HEK293 (cell line): ENCODE measurements around the gene HTRA2.

ENCODE experiments used
- CTCF ChIA-PET: fragments of 350-600 bp; formaldehyde crosslinking; extraction: SDS; loops from one replicate; lab custom pipeline; 2021; ENCODE audit warnings: antibody characterized with exemption; lab: Yijun Ruan, JAX
- POLR2A ChIA-PET: fragments of 300-600 bp; formaldehyde crosslinking; extraction: SDS; loops from one replicate; lab custom pipeline; 2020; ENCODE audit warnings: antibody characterized with exemption, inconsistent platforms; lab: Yijun Ruan, JAX
- H3K27ac ChIP-seq: fragments of 200-500 bp; sonication (Bioruptor generic); 2 replicates; pipeline ENCODE4 v1.5.1; 2014; ENCODE audit warnings: low read depth, low read length, control low read depth, inconsistent platforms; ENCODE audit errors: extremely low read depth
- H3K36me3 ChIP-seq, 2 experiments: fragments of 200-500 bp in 1 of 2; sonication (Bioruptor generic) in 1 of 2; 1 replicate in 1 of 2; 2 replicates in 1 of 2; pipeline ENCODE4 v1.5.1; 2014 to 2017; ENCODE audit warnings: inconsistent platforms in 2 of 2, low read length in 2 of 2; ENCODE audit not compliant: control insufficient read depth in 2 of 2, insufficient read depth in 1 of 2
- H3K4me1 ChIP-seq: fragments of 200-500 bp; sonication (Bioruptor generic); 2 replicates; pipeline ENCODE4 v1.5.1; 2014; ENCODE audit warnings: mild to moderate bottlenecking, low read length, inconsistent platforms; ENCODE audit not compliant: control insufficient read depth, insufficient read depth
- H3K4me3 ChIP-seq: 2 replicates; pipeline ENCODE4 v1.5.1; 2011; ENCODE audit warnings: low read depth, mild to moderate bottlenecking, control low read depth, low read length, moderate library complexity
- H3K9me3 ChIP-seq: fragments of 200-500 bp; sonication (Bioruptor generic); 2 replicates; pipeline ENCODE4 v1.5.1; 2014; ENCODE audit warnings: low read depth, low read length, inconsistent platforms; ENCODE audit not compliant: control insufficient read depth, insufficient read depth
- GFI1B ChIP-seq: fragments of 450-650 bp; formaldehyde crosslinking; IDR thresholded peaks from 2 replicates; pipeline ENCODE4 v1.5.1; 2016; ENCODE audit warnings: missing biosample characterization, missing genetic modification characterization
- HIC1 ChIP-seq: fragments of 450-650 bp; formaldehyde crosslinking; IDR thresholded peaks from 2 replicates; pipeline ENCODE4 v1.5.1; 2016; ENCODE audit warnings: missing biosample characterization, missing genetic modification characterization
- IKZF3 ChIP-seq: fragments of 450-650 bp; IDR thresholded peaks from 2 replicates; pipeline ENCODE4 v1.5.0; 2018; ENCODE audit warnings: missing biosample characterization, mild to moderate bottlenecking, missing genetic modification characterization, moderate library complexity
- SP7 ChIP-seq: fragments of 450-650 bp; formaldehyde crosslinking; IDR thresholded peaks from 2 replicates; pipeline ENCODE4 v1.5.1; 2016; ENCODE audit warnings: missing biosample characterization, missing genetic modification characterization
- ZNF112 ChIP-seq: fragments of 450-650 bp; formaldehyde crosslinking; IDR thresholded peaks from 2 replicates; pipeline ENCODE4 v1.5.0; 2017; ENCODE audit warnings: missing biosample characterization, missing genetic modification characterization
- ZNF248 ChIP-seq: fragments of 450-650 bp; formaldehyde crosslinking; IDR thresholded peaks from 2 replicates; pipeline ENCODE4 v1.5.1; 2017; ENCODE audit warnings: missing biosample characterization, missing genetic modification characterization
- ZNF324 ChIP-seq: fragments of 450-650 bp; formaldehyde crosslinking; IDR thresholded peaks from 2 replicates; pipeline ENCODE4 v1.5.1; 2016; ENCODE audit warnings: missing biosample characterization, missing genetic modification characterization
- ZNF398 ChIP-seq: fragments of 450-650 bp; formaldehyde crosslinking; IDR thresholded peaks from 2 replicates; pipeline ENCODE4 v1.5.1; 2017; ENCODE audit warnings: missing biosample characterization, missing genetic modification characterization
- ZNF416 ChIP-seq: fragments of 450-650 bp; formaldehyde crosslinking; IDR thresholded peaks from 2 replicates; pipeline ENCODE4 v1.5.1; 2016; ENCODE audit warnings: missing biosample characterization, missing genetic modification characterization
- ZNF426 ChIP-seq: fragments of 450-650 bp; formaldehyde crosslinking; IDR thresholded peaks from 2 replicates; pipeline ENCODE4 v1.5.1; 2017; ENCODE audit warnings: missing biosample characterization, missing genetic modification characterization, mild to moderate bottlenecking, inconsistent platforms, moderate library complexity
- ZNF529 ChIP-seq: fragments of 450-650 bp; formaldehyde crosslinking; IDR thresholded peaks from 2 replicates; pipeline ENCODE4 v1.5.1; 2017; ENCODE audit warnings: missing genetic modification characterization, missing biosample characterization; ENCODE audit not compliant: insufficient replicate concordance
- ZNF629 ChIP-seq: fragments of 450-650 bp; formaldehyde crosslinking; IDR thresholded peaks from 2 replicates; pipeline ENCODE4 v1.5.1; 2017; ENCODE audit warnings: missing biosample characterization, missing genetic modification characterization
- ZNF654 ChIP-seq: fragments of 450-650 bp; formaldehyde crosslinking; IDR thresholded peaks from 2 replicates; pipeline ENCODE4 v1.5.1; 2016; ENCODE audit warnings: low read depth, missing biosample characterization, missing genetic modification characterization
- ZNF701 ChIP-seq: fragments of 450-650 bp; formaldehyde crosslinking; IDR thresholded peaks from 2 replicates; pipeline ENCODE4 v1.5.1; 2016; ENCODE audit warnings: missing biosample characterization, missing genetic modification characterization
- ZSCAN30 ChIP-seq: fragments of 450-650 bp; IDR thresholded peaks from 2 replicates; pipeline ENCODE4 v1.5.1; 2018; ENCODE audit warnings: missing biosample characterization, mild to moderate bottlenecking, missing genetic modification characterization, moderate library complexity
- TF ChIP-seq, protein P1 (sequence below): fragments of 450-650 bp; formaldehyde crosslinking; IDR thresholded peaks from 2 replicates; pipeline ENCODE4 v1.5.1; 2016; ENCODE audit warnings: missing biosample characterization, missing genetic modification characterization
- TF ChIP-seq, protein P2 (sequence below): fragments of 450-650 bp; formaldehyde crosslinking; IDR thresholded peaks from 2 replicates; pipeline ENCODE4 v1.5.1; 2016; ENCODE audit warnings: missing biosample characterization, missing genetic modification characterization
- TF ChIP-seq, protein P3 (sequence below): fragments of 450-650 bp; formaldehyde crosslinking; IDR thresholded peaks from 2 replicates; pipeline ENCODE4 v1.5.1; 2016; ENCODE audit warnings: missing biosample characterization, missing genetic modification characterization, low read depth

Gene HTRA2

DNA sequence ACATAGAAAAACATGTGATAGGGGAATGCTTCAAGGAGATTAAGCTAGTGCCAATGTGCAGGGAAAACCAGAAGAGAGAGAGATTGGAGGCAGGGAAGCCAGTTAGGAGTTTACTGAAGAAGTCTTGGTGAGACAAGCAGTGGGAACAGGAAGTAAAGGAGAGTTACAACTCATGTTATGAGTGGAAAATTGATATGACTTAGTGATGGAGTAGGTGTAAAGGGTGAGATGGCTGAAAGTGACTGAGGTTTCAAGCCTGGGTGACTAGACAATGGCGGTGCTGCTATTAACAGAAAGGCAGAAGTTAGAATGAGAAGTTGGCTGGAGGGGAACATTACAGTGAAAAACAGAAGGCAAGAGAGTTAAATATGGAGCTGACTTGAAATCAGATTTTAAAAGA, 41.3 kb downstream of the HTRA2 start:
- H3K4me1 ChIP-seq: no peaks in the 10 kb centered on the region
- H3K27ac ChIP-seq: no peak overlapping the region
- ChIA-PET CTCF (interaction anchor here (0.5 to 0.9 kb wide), 3 partner anchors 16 to 501 kb away, joined by 3 to 8 read pairs (median 3); no protein-coding TSS in a partner anchor), POLR2A (interaction anchor here (0.7 kb wide), 1 partner anchor 62 kb away, joined by 8 read pairs; no protein-coding TSS in a partner anchor)
- no peaks in the 10 kb centered on the region for H3K36me3 ChIP-seq
- TF ChIP-seq ZNF426 (tag by site-specific recombination) (no peak), GFI1B (tag by site-specific recombination) (no peak), ZNF654 (tag by site-specific recombination) (no peak), IKZF3 (no peak), ZNF324 (no peak), ZNF701 (tag by site-specific recombination) (no peak), ZNF416 (tag by site-specific recombination) (no peak), HIC1 (tag by site-specific recombination) (no peak), ZNF398 (tag by site-specific recombination) (no peak), ZSCAN30 (tag by site-specific recombination) (no peak), ZNF629 (tag by site-specific recombination) (no peak), ZNF529 (no peak)
- TF ChIP-seq, protein P1, sequence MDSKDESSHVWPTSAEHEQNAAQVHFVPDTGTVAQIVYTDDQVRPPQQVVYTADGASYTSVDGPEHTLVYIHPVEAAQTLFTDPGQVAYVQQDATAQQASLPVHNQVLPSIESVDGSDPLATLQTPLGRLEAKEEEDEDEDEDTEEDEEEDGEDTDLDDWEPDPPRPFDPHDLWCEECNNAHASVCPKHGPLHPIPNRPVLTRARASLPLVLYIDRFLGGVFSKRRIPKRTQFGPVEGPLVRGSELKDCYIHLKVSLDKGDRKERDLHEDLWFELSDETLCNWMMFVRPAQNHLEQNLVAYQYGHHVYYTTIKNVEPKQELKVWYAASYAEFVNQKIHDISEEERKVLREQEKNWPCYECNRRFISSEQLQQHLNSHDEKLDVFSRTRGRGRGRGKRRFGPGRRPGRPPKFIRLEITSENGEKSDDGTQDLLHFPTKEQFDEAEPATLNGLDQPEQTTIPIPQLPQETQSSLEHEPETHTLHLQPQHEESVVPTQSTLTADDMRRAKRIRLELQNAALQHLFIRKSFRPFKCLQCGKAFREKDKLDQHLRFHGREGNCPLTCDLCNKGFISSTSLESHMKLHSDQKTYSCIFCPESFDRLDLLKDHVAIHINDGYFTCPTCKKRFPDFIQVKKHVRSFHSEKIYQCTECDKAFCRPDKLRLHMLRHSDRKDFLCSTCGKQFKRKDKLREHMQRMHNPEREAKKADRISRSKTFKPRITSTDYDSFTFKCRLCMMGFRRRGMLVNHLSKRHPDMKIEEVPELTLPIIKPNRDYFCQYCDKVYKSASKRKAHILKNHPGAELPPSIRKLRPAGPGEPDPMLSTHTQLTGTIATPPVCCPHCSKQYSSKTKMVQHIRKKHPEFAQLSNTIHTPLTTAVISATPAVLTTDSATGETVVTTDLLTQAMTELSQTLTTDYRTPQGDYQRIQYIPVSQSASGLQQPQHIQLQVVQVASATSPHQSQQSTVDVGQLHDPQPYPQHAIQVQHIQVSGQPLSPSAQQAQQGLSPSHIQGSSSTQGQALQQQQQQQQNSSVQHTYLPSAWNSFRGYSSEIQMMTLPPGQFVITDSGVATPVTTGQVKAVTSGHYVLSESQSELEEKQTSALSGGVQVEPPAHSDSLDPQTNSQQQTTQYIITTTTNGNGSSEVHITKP (tag by site-specific recombination): no peak
- TF ChIP-seq, protein P2, sequence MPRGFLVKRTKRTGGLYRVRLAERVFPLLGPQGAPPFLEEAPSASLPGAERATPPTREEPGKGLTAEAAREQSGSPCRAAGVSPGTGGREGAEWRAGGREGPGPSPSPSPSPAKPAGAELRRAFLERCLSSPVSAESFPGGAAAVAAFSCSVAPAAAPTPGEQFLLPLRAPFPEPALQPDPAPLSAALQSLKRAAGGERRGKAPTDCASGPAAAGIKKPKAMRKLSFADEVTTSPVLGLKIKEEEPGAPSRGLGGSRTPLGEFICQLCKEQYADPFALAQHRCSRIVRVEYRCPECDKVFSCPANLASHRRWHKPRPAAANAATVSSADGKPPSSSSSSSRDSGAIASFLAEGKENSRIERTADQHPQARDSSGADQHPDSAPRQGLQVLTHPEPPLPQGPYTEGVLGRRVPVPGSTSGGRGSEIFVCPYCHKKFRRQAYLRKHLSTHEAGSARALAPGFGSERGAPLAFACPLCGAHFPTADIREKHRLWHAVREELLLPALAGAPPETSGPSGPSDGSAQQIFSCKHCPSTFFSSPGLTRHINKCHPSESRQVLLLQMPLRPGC: no peak
- no peaks in the 10 kb centered on the region for H3K9me3 ChIP-seq
- H3K4me3 ChIP-seq: no peak overlapping the region

GRCh38 chr2:74572178-74572925, 42.6 kb downstream of the HTRA2 start:
- POLR2A ChIA-PET: no interaction called here
- TF ChIP-seq SP7 (tag by site-specific recombination) (no peak), ZNF112 (no peak), ZNF248 (tag by site-specific recombination) (no peak)
- TF ChIP-seq, protein P3, sequence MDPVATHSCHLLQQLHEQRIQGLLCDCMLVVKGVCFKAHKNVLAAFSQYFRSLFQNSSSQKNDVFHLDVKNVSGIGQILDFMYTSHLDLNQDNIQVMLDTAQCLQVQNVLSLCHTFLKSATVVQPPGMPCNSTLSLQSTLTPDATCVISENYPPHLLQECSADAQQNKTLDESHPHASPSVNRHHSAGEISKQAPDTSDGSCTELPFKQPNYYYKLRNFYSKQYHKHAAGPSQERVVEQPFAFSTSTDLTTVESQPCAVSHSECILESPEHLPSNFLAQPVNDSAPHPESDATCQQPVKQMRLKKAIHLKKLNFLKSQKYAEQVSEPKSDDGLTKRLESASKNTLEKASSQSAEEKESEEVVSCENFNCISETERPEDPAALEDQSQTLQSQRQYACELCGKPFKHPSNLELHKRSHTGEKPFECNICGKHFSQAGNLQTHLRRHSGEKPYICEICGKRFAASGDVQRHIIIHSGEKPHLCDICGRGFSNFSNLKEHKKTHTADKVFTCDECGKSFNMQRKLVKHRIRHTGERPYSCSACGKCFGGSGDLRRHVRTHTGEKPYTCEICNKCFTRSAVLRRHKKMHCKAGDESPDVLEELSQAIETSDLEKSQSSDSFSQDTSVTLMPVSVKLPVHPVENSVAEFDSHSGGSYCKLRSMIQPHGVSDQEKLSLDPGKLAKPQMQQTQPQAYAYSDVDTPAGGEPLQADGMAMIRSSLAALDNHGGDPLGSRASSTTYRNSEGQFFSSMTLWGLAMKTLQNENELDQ (tag by site-specific recombination): no peak
- H3K4me3 ChIP-seq: no peak overlapping the region
- CTCF ChIA-PET: no interaction called here
- no peaks in the 10 kb centered on the region for H3K4me1 ChIP-seq
- no peak overlapping the region for H3K27ac ChIP-seq
- no peaks in the 10 kb centered on the region for H3K9me3 ChIP-seq
- H3K36me3 ChIP-seq: no peaks in the 10 kb centered on the region
